ENCODE results near the gene MTFR2. TPM values are rescaled to one million over a fixed set of nuclear protein-coding genes. Genes with fewer than 3 reads are reported as not detected.

The MTFR2 gene
- total RNA-seq, 6 donors from 2014 or later = 1.0 to 9.4 (median 1.3) TPM; not detected in 1

DNA sequence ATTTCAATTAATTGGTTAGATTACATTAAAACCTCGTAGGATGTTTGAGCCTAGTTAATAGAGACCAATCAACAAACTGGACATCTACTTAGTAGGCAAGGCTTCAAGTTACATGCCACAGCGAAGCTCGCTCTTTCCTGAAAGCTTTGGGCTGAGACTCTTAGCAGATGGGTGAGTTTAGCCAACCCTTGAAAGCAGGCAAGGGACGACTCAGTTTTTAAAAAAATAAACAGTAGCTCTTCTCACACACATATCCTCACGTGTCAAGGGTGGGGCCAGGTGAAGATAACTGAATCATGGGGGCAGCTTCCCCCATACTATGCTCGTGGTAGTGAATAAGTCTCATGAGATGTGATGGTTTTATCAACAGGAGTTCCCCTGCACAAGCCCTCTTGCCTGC, 775 bp downstream of the MTFR2 start:
- ATAC-seq (ENCODE audit: low FRiP score in 2 of 2) (no peak), DNase-seq (no peak)
- H3K36me3 ChIP-seq = no peaks in the 10 kb centered on the region
- H3K9me3 ChIP-seq = no peaks in the 10 kb centered on the region
- no peaks in the 10 kb centered on the region for H3K27me3 ChIP-seq
- peaks cover 12 to 23% (median 18%) of the 10 kb centered on the region in 4 donors for H3K4me1 ChIP-seq
- no peak overlapping the region for H3K27ac ChIP-seq
- 25 to 30% methylated on average over 6 of the region's 6 CpGs for WGBS, 2 donors
- no peak for TF ChIP-seq POLR2AphosphoS5 (IDR thresholded peaks at IDR 0.05)
- no peak for TF ChIP-seq POLR2A (IDR thresholded peaks at IDR 0.05)
- TF ChIP-seq, protein P1, sequence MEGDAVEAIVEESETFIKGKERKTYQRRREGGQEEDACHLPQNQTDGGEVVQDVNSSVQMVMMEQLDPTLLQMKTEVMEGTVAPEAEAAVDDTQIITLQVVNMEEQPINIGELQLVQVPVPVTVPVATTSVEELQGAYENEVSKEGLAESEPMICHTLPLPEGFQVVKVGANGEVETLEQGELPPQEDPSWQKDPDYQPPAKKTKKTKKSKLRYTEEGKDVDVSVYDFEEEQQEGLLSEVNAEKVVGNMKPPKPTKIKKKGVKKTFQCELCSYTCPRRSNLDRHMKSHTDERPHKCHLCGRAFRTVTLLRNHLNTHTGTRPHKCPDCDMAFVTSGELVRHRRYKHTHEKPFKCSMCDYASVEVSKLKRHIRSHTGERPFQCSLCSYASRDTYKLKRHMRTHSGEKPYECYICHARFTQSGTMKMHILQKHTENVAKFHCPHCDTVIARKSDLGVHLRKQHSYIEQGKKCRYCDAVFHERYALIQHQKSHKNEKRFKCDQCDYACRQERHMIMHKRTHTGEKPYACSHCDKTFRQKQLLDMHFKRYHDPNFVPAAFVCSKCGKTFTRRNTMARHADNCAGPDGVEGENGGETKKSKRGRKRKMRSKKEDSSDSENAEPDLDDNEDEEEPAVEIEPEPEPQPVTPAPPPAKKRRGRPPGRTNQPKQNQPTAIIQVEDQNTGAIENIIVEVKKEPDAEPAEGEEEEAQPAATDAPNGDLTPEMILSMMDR (IDR thresholded peaks at IDR 0.05) = no peak
- no peak for TF ChIP-seq EP300 (IDR thresholded peaks at IDR 0.05)
- peak overlapping the region in 3 of 4 donors; percentile 78 to 91 (median 82) for H3K4me3 ChIP-seq

DNA sequence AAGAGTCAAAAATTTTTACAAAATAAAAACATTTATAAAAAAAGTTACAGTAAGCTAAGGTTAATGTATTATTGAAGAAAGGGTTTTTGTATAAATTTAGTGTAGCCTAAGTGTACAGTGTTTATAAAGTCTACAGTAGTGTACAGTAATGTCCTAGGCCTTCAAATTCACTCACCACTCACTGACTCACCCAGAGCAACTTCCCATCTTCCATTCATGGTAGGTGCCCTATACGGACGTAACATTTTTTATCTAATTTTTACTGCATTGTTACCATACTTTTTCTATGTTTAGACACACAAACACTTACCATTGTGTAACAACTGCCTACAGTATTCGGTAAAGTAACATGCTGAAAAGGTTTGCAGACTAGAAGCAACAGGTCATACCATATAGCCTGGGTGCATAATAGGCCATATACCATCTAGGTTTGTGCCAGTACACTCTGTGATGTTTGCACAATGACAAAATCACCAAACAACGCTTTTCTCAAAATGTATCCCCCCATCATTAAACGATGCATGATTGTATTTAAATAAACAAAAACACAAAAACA, 6.0 kb downstream of the MTFR2 start:
- no peaks in the 10 kb centered on the region for H3K27me3 ChIP-seq
- WGBS, 2 donors = 91 to 95% methylated on average over 5 of the region's 5 CpGs
- no peak overlapping the region for H3K4me3 ChIP-seq
- H3K27ac ChIP-seq = no peak overlapping the region
- no peaks in the 10 kb centered on the region for H3K36me3 ChIP-seq
- TF ChIP-seq, protein P1 (IDR thresholded peaks at IDR 0.05) = no peak
- no peak for TF ChIP-seq EP300 (IDR thresholded peaks at IDR 0.05)
- no peak for TF ChIP-seq POLR2AphosphoS5 (IDR thresholded peaks at IDR 0.05)
- TF ChIP-seq POLR2A (IDR thresholded peaks at IDR 0.05) = no peak
- no peaks in the 10 kb centered on the region for H3K4me1 ChIP-seq
- ATAC-seq (ENCODE audit: low FRiP score in 2 of 2) (no peak), DNase-seq (no peak)
- H3K9me3 ChIP-seq = no peaks in the 10 kb centered on the region

DNA sequence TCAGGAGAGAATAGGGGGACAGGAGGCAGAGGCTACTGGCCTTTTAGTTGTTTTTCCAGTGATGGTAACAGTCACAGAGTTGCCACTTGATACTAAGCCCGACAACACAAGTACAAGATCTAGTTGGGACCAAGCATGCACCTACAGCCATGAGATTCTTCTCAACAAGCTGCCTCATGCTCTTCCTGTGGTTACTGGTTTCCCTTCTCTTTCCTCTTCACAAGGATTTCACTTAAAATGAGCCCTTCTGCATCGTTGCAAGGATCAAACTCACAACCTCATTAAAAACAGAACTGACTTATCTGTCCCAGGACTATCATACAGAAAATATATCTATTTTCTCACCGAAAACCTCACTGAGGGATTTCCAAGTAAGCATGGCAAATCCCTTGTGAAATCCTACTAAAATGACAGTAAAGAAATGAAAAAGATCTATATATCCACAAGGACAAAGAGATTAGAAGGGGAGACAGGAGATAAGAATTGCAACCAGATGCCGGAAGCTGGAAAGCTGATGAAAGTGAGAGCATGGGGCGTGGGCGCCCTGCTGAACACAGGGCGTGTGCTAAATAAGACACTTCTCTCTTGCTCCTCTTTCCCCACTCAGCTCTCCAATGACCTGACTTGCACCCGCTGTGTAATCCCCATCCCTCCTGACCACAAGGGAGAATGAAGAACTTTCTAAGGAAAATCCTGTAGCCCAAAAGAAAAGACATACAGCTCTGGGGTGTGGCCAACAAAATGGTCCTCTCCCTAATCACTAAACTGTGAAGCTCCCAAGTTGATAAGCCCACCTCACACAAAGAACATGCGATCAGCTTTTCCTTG, 13.4 kb downstream of the MTFR2 start:
- no peaks in the 10 kb centered on the region for H3K9me3 ChIP-seq
- TF ChIP-seq POLR2AphosphoS5 (IDR thresholded peaks at IDR 0.05) = no peak
- TF ChIP-seq EP300 (IDR thresholded peaks at IDR 0.05) = no peak
- no peak for TF ChIP-seq POLR2A (IDR thresholded peaks at IDR 0.05)
- TF ChIP-seq, protein P1 (IDR thresholded peaks at IDR 0.05) = no peak
- no peaks in the 10 kb centered on the region for H3K4me1 ChIP-seq
- H3K36me3 ChIP-seq = no peaks in the 10 kb centered on the region
- ATAC-seq (ENCODE audit: low FRiP score in 2 of 2) = peak; percentile 57 to 90
- DNase-seq = peak in 1 of 2 donors; percentile 47
- 73 to 78% methylated on average over 9 of the region's 9 CpGs for WGBS, 2 donors
- H3K4me3 ChIP-seq = no peak overlapping the region
- no peak overlapping the region for H3K27ac ChIP-seq
- H3K27me3 ChIP-seq = no peaks in the 10 kb centered on the region

DNA sequence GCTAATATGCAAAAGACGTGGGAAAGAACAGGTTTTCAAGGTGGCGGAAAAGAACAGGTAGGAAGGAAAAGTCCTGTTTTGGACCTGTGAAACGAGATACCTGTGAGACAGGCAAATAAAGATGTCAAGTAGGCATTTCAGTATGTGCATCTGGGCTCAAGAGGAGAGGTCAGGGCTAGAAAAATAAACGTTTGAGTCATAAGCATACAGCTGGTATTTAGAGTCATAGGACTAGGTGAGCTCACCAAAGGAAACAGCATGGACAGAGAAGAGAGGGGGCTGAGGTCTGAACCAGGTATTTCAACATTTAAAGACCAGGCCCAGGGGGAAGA, 14.9 kb downstream of the MTFR2 start:
- Histone ChIP-seq H3K27ac (no peak overlapping the region), H3K4me1 (no peaks in the 10 kb centered on the region), H3K9me3 (no peaks in the 10 kb centered on the region), H3K36me3 (no peaks in the 10 kb centered on the region), H3K27me3 (no peaks in the 10 kb centered on the region), H3K4me3 (no peak overlapping the region)
- DNase-seq (no peak), ATAC-seq (ENCODE audit: low FRiP score in 2 of 2) (no peak)
- 70 to 77% methylated on average over 4 of the region's 4 CpGs for WGBS, 2 donors
- TF ChIP-seq, protein P1 (IDR thresholded peaks at IDR 0.05) = no peak
- TF ChIP-seq POLR2A (IDR thresholded peaks at IDR 0.05) = no peak
- no peak for TF ChIP-seq POLR2AphosphoS5 (IDR thresholded peaks at IDR 0.05)
- TF ChIP-seq EP300 (IDR thresholded peaks at IDR 0.05) = no peak
